ENCODE measurements around the gene MDK. TPM values are rescaled to one million over a fixed set of nuclear protein-coding genes. Genes with fewer than 3 reads are reported as not detected.
"Not testable (repeated sequence)": the region's sequence is repeated elsewhere in the genome, so short reads cannot be mapped to it uniquely, and the experiment has no call there.

Gene MDK
- total and polyA plus RNA-seq, 2 of the 4 experiments (the other 2 are of a cell fraction), result 25.8 to 377 TPM

- H3K9me1 ChIP-seq (ENCODE audit: insufficient read depth, low read length); H2BK5ac ChIP-seq (ENCODE audit: low read depth, low read length, poor library complexity, severe bottlenecking); intact Hi-C loops (cut with micrococcal nuclease); H2BK15ac ChIP-seq (ENCODE audit: low read depth, low read length); H3K23ac ChIP-seq (ENCODE audit: low read depth, low read length); H3K14ac ChIP-seq (replicated peaks; ENCODE audit: low read depth, low read length); H2AK5ac ChIP-seq (ENCODE audit: low read depth, low read length); H3K27me3 ChIP-seq (ENCODE audit: control insufficient read depth, insufficient read depth, low read length); H4K91ac ChIP-seq (ENCODE audit: insufficient read depth, low read depth, low read length); H3K27ac ChIP-seq (ENCODE audit: insufficient read depth, low read length); H3K4me2 ChIP-seq (ENCODE audit: low read depth, low read length); ATAC-seq (ENCODE audit: low read depth); dilution Hi-C loops (cut with HindIII; ENCODE audit: low sequenced_read_pairs, unreplicated experiment); H3K9me3 ChIP-seq (ENCODE audit: control insufficient read depth, insufficient read depth, low read length); H4K5ac ChIP-seq (ENCODE audit: low read depth, low read length); H3K4me3 ChIP-seq (ENCODE audit: insufficient read depth, low read depth, low read length); in situ Hi-C loops (cut with MboI; ENCODE audit: low sequenced_read_pairs); H3K9ac ChIP-seq (ENCODE audit: low read depth, low read length); POLR2A ChIA-PET (ENCODE audit: unreplicated experiment); H3K56ac ChIP-seq (ENCODE audit: extremely low read depth, insufficient read depth, low read length); BruUV-seq (replicated peaks); H3K4ac ChIP-seq (ENCODE audit: low read depth, low read length); DNase-seq; H2BK20ac ChIP-seq (ENCODE audit: low read depth, low read length); H3K4me1 ChIP-seq (ENCODE audit: control insufficient read depth, insufficient read depth, low read length); H2AFZ ChIP-seq (replicated peaks; ENCODE audit: low read length, poor library complexity); H3K18ac ChIP-seq (ENCODE audit: low read depth, low read length); H4K8ac ChIP-seq (ENCODE audit: low read depth in 2 of 2, low read length in 2 of 2); H2BK120ac ChIP-seq (ENCODE audit: low read depth, low read length); H2AK9ac ChIP-seq (replicated peaks; ENCODE audit: low read depth, low read length, poor library complexity); CTCF ChIA-PET: not testable (repeated sequence)
- WGBS, 2 experiments (ENCODE audit: extremely low coverage in 2 of 2, insufficient read length in 1 of 2), result 96% methylated on average over 5 of the region's 15 CpGs; no CpG with 5 or more reads in 1 of the 2 experiments
- Histone ChIP-seq H3K36me3 (ENCODE audit: control insufficient read depth, insufficient read depth, low read length) (peaks cover 42% of the 10 kb centered on the region), H4K20me1 (ENCODE audit: insufficient read depth, low read length) (peaks cover 12% of the 10 kb centered on the region), H3K79me1 (ENCODE audit: low read depth in 1 of 2, low read length in 2 of 2) (peaks cover 0 to 25% of the 10 kb centered on the region in 2 experiments; a peak in 3 of 4 replicates)
Measured at GRCh38 chr11:46372501-46372900, 9.0 kb upstream of the MDK start.

All from IMR-90 (cell line).